IMR-90 (cell line): Measurements from ENCODE around the gene PTGES3L. TPM values are rescaled to one million over a fixed set of nuclear protein-coding genes. Genes with fewer than 3 reads are reported as not detected.
"Not testable (repeated sequence)": the region's sequence is repeated elsewhere in the genome, so short reads cannot be mapped to it uniquely, and the experiment has no call there.

ENCODE experiments used
- ATAC-seq: fragments of 200-7000 bp; cut with Tn5 transposase; 2 replicates; pipeline ENCODE4 v1.9.1; 2020; ENCODE audit warnings: low read depth, mild to moderate bottlenecking, moderate library complexity
- BruUV-seq: library from RNA; stranded (reverse); fragments of 400-500 nt; replicated peaks from 2 replicates; lab custom pipeline; 2021; lab: Mats Ljungman, UMichigan
- CTCF ChIA-PET: fragments of 300-600 bp; formaldehyde crosslinking; extraction: SDS; loops from one replicate; lab custom pipeline; 2021; ENCODE audit warnings: antibody characterized with exemption; lab: Yijun Ruan, JAX
- POLR2A ChIA-PET: fragments of 300-600 bp; sonication (Branson Sonifier 250); formaldehyde crosslinking; loops from one replicate; lab custom pipeline; 2022; ENCODE audit warnings: antibody characterized with exemption; ENCODE audit not compliant: unreplicated experiment; lab: Charles Lee
- DNase-seq: peaks from one replicate; pipeline ENCODE4 v3.0.0; 2013
- H2AFZ ChIP-seq: replicated peaks from 2 replicates; pipeline ENCODE3; 2013; ENCODE audit warnings: low read length, mild to moderate bottlenecking; ENCODE audit not compliant: poor library complexity
- H2AK5ac ChIP-seq: 2 replicates; pipeline ENCODE4 v1.6.1; 2013; ENCODE audit warnings: low read depth, low read length, inconsistent platforms
- H2AK9ac ChIP-seq: replicated peaks from 2 replicates; pipeline ENCODE3; 2013; ENCODE audit warnings: mild to moderate bottlenecking, low read depth, low read length, moderate library complexity; ENCODE audit not compliant: poor library complexity
- H2BK120ac ChIP-seq: 2 replicates; pipeline ENCODE4 v1.6.1; 2013; ENCODE audit warnings: low read depth, low read length, inconsistent platforms
- H2BK15ac ChIP-seq: 3 replicates; pipeline ENCODE4 v1.6.1; 2013; ENCODE audit warnings: low read depth, low read length, inconsistent platforms
- H2BK20ac ChIP-seq: 2 replicates; pipeline ENCODE4 v1.6.1; 2013; ENCODE audit warnings: low read depth, mild to moderate bottlenecking, inconsistent platforms, low read length, moderate library complexity
- H2BK5ac ChIP-seq: 2 replicates; pipeline ENCODE4 v1.6.1; 2013; ENCODE audit warnings: mild to moderate bottlenecking, low read depth, low read length, inconsistent platforms; ENCODE audit not compliant: poor library complexity, severe bottlenecking
- H3K14ac ChIP-seq: replicated peaks from 2 replicates; pipeline ENCODE4 v1.6.1; 2013; ENCODE audit warnings: low read depth, low read length, inconsistent platforms
- H3K18ac ChIP-seq: 2 replicates; pipeline ENCODE4 v1.6.1; 2013; ENCODE audit warnings: low read depth, low read length, control low read depth
- H3K23ac ChIP-seq: 2 replicates; pipeline ENCODE4 v1.6.1; 2013; ENCODE audit warnings: low read depth, low read length, inconsistent platforms
- H3K27ac ChIP-seq: 2 replicates; pipeline ENCODE4 v1.5.1; 2013; ENCODE audit warnings: mild to moderate bottlenecking, control low read depth, low read length; ENCODE audit not compliant: insufficient read depth
- H3K27me3 ChIP-seq: 2 replicates; pipeline ENCODE4 v1.6.1; 2013; ENCODE audit warnings: low read length; ENCODE audit not compliant: control insufficient read depth, insufficient read depth
- H3K36me3 ChIP-seq: 2 replicates; pipeline ENCODE4 v1.6.1; 2013; ENCODE audit warnings: low read length, mixed read lengths; ENCODE audit not compliant: control insufficient read depth, insufficient read depth
- H3K4ac ChIP-seq: 2 replicates; pipeline ENCODE4 v1.6.1; 2013; ENCODE audit warnings: low read depth, low read length, inconsistent platforms
- H3K4me1 ChIP-seq: 2 replicates; pipeline ENCODE4 v1.6.1; 2013; ENCODE audit warnings: low read length, mixed read lengths; ENCODE audit not compliant: control insufficient read depth, insufficient read depth
- H3K4me2 ChIP-seq: 2 replicates; pipeline ENCODE4 v1.6.1; 2013; ENCODE audit warnings: low read depth, mild to moderate bottlenecking, control low read depth, low read length, moderate library complexity
- H3K4me3 ChIP-seq: 2 replicates; pipeline ENCODE4 v1.5.1; 2013; ENCODE audit warnings: low read depth, mild to moderate bottlenecking, control low read depth, low read length, moderate library complexity; ENCODE audit not compliant: insufficient read depth
- H3K56ac ChIP-seq: 2 replicates; pipeline ENCODE4 v1.6.1; 2013; ENCODE audit warnings: low read length, inconsistent platforms; ENCODE audit not compliant: insufficient read depth; ENCODE audit errors: extremely low read depth
- H3K79me1 ChIP-seq, 2 experiments: 2 replicates each; pipeline ENCODE4 v1.6.1; 2013; ENCODE audit warnings: low read length in 2 of 2, inconsistent platforms in 1 of 2, low read depth in 1 of 2
- H3K9ac ChIP-seq: 2 replicates; pipeline ENCODE4 v1.6.1; 2013; ENCODE audit warnings: low read depth, low read length, control low read depth
- H3K9me1 ChIP-seq: 2 replicates; pipeline ENCODE4 v1.6.1; 2013; ENCODE audit warnings: low read length, inconsistent platforms; ENCODE audit not compliant: insufficient read depth
- H3K9me3 ChIP-seq: 2 replicates; pipeline ENCODE4 v1.6.1; 2013; ENCODE audit warnings: low read length; ENCODE audit not compliant: control insufficient read depth, insufficient read depth
- H4K20me1 ChIP-seq: 2 replicates; pipeline ENCODE4 v1.6.1; 2013; ENCODE audit warnings: low read length, inconsistent platforms; ENCODE audit not compliant: insufficient read depth
- H4K5ac ChIP-seq: 2 replicates; pipeline ENCODE4 v1.6.1; 2013; ENCODE audit warnings: mild to moderate bottlenecking, low read depth, low read length, control low read depth
- H4K8ac ChIP-seq, 2 experiments: 2 replicates each; pipeline ENCODE4 v1.6.1; 2013; ENCODE audit warnings: low read depth in 2 of 2, low read length in 2 of 2, control low read depth in 1 of 2, inconsistent platforms in 1 of 2
- H4K91ac ChIP-seq: 2 replicates; pipeline ENCODE4 v1.6.1; 2013; ENCODE audit warnings: low read depth, low read length, inconsistent platforms; ENCODE audit not compliant: insufficient read depth
- WGBS, 2 experiments: methylation state at CpG; one replicate each; pipeline versions ENCODE4 v1.1.5 to v1.1.7; 2013; ENCODE audit warnings: missing lambda C conversion rate in 2 of 2; ENCODE audit not compliant: insufficient read length in 1 of 2; ENCODE audit errors: extremely low coverage in 2 of 2; 5-methylcytosine and 5-hydroxymethylcytosine counted together
- dilution Hi-C: fragments of 300-500 bp; cut with HindIII; formaldehyde crosslinking; loops from one replicate; pipeline ENCODE4 v1.14.3; 2018; ENCODE audit warnings: low sequenced_read_pairs; ENCODE audit not compliant: unreplicated experiment
- in situ Hi-C: fragments of 300-500 bp; cut with MboI; formaldehyde crosslinking; loops from 3 replicates; pipeline ENCODE4 v1.14.3; 2019; ENCODE audit warnings: low sequenced_read_pairs, inconsistent platforms, mixed read lengths
- intact Hi-C: fragments of 100-400 bp; cut with micrococcal nuclease; formaldehyde crosslinking; loops from 2 replicates; pipeline ENCODE4 v1.10.0; 2022
- polyA plus RNA-seq, 3 experiments: library from polyadenylated mRNA; depleted of rRNA; stranded (reverse); fragments of >200 nt; gene quantifications; 2 replicates each; pipeline ENCODE4 v1.2.3, GENCODE V29; 2012; ENCODE audit warnings: low replicate concordance in 1 of 3
- total RNA-seq: library from RNA; depleted of rRNA; stranded (reverse); fragments of >200 nt; gene quantifications from 2 replicates; pipeline ENCODE4 v1.2.3, GENCODE V29; 2012

Gene PTGES3L
- total and polyA plus RNA-seq, 2 of the 4 experiments (the other 2 are of a cell fraction) = 1.4 to 2.4 TPM

DNA sequence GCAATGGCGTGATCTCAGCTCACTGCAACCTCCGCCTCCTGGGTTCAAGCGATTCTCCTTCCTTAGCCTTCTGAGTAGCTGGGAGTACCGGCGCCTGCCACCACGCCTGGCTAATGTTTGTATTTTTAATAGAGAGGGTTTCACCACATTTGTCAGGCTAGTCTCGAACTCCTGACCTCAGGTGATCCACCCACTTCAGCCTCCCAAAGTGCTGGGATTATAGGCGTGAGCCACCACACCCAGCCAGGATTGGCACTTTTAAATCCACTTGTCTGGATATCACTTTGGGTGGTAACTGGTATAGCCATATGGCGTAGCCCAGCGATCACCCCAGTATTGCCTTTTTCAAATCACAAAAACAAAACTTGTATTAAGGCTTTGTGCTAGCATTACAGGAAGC lies 14.0 kb upstream of the PTGES3L start:
- H4K20me1 ChIP-seq, H2BK120ac ChIP-seq, H2BK15ac ChIP-seq, H3K9ac ChIP-seq, BruUV-seq, H3K56ac ChIP-seq, H2AK9ac ChIP-seq, H3K23ac ChIP-seq, H4K5ac ChIP-seq, H4K8ac ChIP-seq, H3K4me1 ChIP-seq, H3K4me2 ChIP-seq, H4K91ac ChIP-seq, H2AK5ac ChIP-seq, POLR2A ChIA-PET, H3K18ac ChIP-seq, H3K27me3 ChIP-seq, H2AFZ ChIP-seq, DNase-seq, H2BK5ac ChIP-seq, dilution Hi-C loops, H3K4me3 ChIP-seq, ATAC-seq, H2BK20ac ChIP-seq, H3K4ac ChIP-seq, H3K27ac ChIP-seq, H3K14ac ChIP-seq, H3K9me3 ChIP-seq, CTCF ChIA-PET: not testable (repeated sequence)
- no CpG with 5 or more reads among the region's 10 CpGs for WGBS, 2 experiments
- intact Hi-C loops (loop anchor here (10.0 kb wide), 1 partner anchor 321 kb away; no protein-coding TSS in a partner anchor), in situ Hi-C loops (loop anchor here (25.0 kb wide), 1 partner anchor 368 kb away; no protein-coding TSS in a partner anchor)
- peaks cover 23% of the 10 kb centered on the region for H3K36me3 ChIP-seq
- peaks cover 17% of the 10 kb centered on the region for H3K9me1 ChIP-seq
- peaks cover 6 to 28% of the 10 kb centered on the region in 2 experiments; a peak in 3 of 4 replicates for H3K79me1 ChIP-seq
